PC-3 (cell line): ENCODE measurements around the gene RHOT2. TPM values are rescaled to one million over a fixed set of nuclear protein-coding genes. Genes with fewer than 3 reads are reported as not detected.

Experiments used
- ATAC-seq: fragments of 200-7000 bp; cut with Tn5 transposase; 2 replicates; pipeline ENCODE4 v1.9.1; 2020; ENCODE audit warnings: mild to moderate bottlenecking, moderate library complexity
- BruUV-seq: library from RNA; stranded (reverse); fragments of 400-500 nt; replicated peaks from 2 replicates; lab custom pipeline; 2021; lab: Mats Ljungman, UMichigan
- CTCF ChIA-PET: fragments of 300-600 bp; sonication (Branson Sonifier 250); formaldehyde crosslinking; loops from one replicate; lab custom pipeline; 2022; ENCODE audit warnings: antibody characterized with exemption; lab: Charles Lee
- POLR2A ChIA-PET: fragments of 300-600 bp; sonication (Branson Sonifier 250); formaldehyde crosslinking; loops from one replicate; lab custom pipeline; 2022; ENCODE audit warnings: antibody characterized with exemption; ENCODE audit not compliant: unreplicated experiment; lab: Charles Lee
- DNase-seq: peaks from one replicate; pipeline ENCODE4 v3.0.0-alpha.2; 2015
- H2AFZ ChIP-seq: fragments of 300-600 bp; sonication (generic); 2 replicates; pipeline ENCODE4 v1.6.0; 2016; ENCODE audit warnings: antibody characterized with exemption, low read length
- H3F3A ChIP-seq: fragments of 300-600 bp; sonication (generic); one replicate; pipeline ENCODE4 v1.6.0; 2017; ENCODE audit warnings: antibody characterized with exemption, low read length, control low read depth, mild to moderate bottlenecking; ENCODE audit not compliant: unreplicated experiment
- H3K27ac ChIP-seq: fragments of 300-600 bp; sonication (generic); 2 replicates; pipeline ENCODE4 v1.5.1; 2016; ENCODE audit warnings: mild to moderate bottlenecking, low read length
- H3K27me3 ChIP-seq: fragments of 300-600 bp; sonication (generic); 2 replicates; pipeline ENCODE4 v1.6.1; 2016; ENCODE audit warnings: low read length, mixed read lengths
- H3K36me3 ChIP-seq: fragments of 300-600 bp; sonication (generic); 2 replicates; pipeline ENCODE4 v1.6.1; 2016; ENCODE audit warnings: low read depth, mixed run types, low read length, mixed read lengths
- H3K4me1 ChIP-seq: fragments of 300-600 bp; sonication (generic); 2 replicates; pipeline ENCODE4 v1.5.1; 2016; ENCODE audit warnings: low read length; ENCODE audit not compliant: insufficient read depth
- H3K4me2 ChIP-seq: fragments of 300-600 bp; sonication (generic); 2 replicates; pipeline ENCODE4 v1.6.0; 2016; ENCODE audit warnings: low read length
- H3K4me3 ChIP-seq: fragments of 300-600 bp; sonication (generic); 2 replicates; pipeline ENCODE4 v1.5.1; 2016; ENCODE audit warnings: mild to moderate bottlenecking, low read length, mixed read lengths
- H3K79me2 ChIP-seq: fragments of 300-600 bp; sonication (generic); 2 replicates; pipeline ENCODE4 v1.6.1; 2017; ENCODE audit warnings: low read length, mixed read lengths
- H3K9ac ChIP-seq: fragments of 300-600 bp; sonication (generic); 2 replicates; pipeline ENCODE4 v1.6.0; 2016; ENCODE audit warnings: mild to moderate bottlenecking, low read length
- H3K9me2 ChIP-seq: fragments of 300-600 bp; sonication (generic); replicated peaks from 2 replicates; pipeline ENCODE4 v1.6.1; 2016; ENCODE audit warnings: mixed run types, low read length, mixed read lengths
- H3K9me3 ChIP-seq: fragments of 300-600 bp; sonication (generic); 2 replicates; pipeline ENCODE4 v1.6.1; 2016; ENCODE audit warnings: low read length, mixed read lengths
- H4K20me1 ChIP-seq: fragments of 300-600 bp; sonication (generic); 2 replicates; pipeline ENCODE4 v1.6.1; 2016; ENCODE audit warnings: low read length, mixed read lengths
- EZH2 ChIP-seq: fragments of 300-600 bp; sonication (generic); IDR thresholded peaks from one replicate; pipeline ENCODE4 v1.6.1; 2017; ENCODE audit warnings: antibody characterized with exemption, mild to moderate bottlenecking, low read length; ENCODE audit not compliant: unreplicated experiment
- EZH2phosphoT487 ChIP-seq: fragments of 300-600 bp; sonication (generic); IDR thresholded peaks from 2 replicates; pipeline ENCODE4 v1.6.1; 2018; ENCODE audit warnings: mild to moderate bottlenecking, antibody characterized with exemption, low read length, borderline replicate concordance
- intact Hi-C: fragments of 100-400 bp; cut with micrococcal nuclease; formaldehyde crosslinking; loops from 2 replicates; pipeline ENCODE4 v1.9.0; 2023
- total RNA-seq: library from RNA; depleted of rRNA; stranded (reverse); fragments of >200 nt; gene quantifications from 2 replicates; pipeline ENCODE4 v1.2.3, GENCODE V29; 2014
- TF ChIP-seq, protein P1 (sequence below): fragments of 300-600 bp; sonication (generic); conservative IDR thresholded peaks from 2 replicates; pipeline ENCODE4 v1.5.1; 2017; ENCODE audit warnings: antibody characterized with exemption, low read depth, mild to moderate bottlenecking, low read length

Gene RHOT2
- total RNA-seq, 1 experiment from 2014 or later, result 93.0 TPM

DNA sequence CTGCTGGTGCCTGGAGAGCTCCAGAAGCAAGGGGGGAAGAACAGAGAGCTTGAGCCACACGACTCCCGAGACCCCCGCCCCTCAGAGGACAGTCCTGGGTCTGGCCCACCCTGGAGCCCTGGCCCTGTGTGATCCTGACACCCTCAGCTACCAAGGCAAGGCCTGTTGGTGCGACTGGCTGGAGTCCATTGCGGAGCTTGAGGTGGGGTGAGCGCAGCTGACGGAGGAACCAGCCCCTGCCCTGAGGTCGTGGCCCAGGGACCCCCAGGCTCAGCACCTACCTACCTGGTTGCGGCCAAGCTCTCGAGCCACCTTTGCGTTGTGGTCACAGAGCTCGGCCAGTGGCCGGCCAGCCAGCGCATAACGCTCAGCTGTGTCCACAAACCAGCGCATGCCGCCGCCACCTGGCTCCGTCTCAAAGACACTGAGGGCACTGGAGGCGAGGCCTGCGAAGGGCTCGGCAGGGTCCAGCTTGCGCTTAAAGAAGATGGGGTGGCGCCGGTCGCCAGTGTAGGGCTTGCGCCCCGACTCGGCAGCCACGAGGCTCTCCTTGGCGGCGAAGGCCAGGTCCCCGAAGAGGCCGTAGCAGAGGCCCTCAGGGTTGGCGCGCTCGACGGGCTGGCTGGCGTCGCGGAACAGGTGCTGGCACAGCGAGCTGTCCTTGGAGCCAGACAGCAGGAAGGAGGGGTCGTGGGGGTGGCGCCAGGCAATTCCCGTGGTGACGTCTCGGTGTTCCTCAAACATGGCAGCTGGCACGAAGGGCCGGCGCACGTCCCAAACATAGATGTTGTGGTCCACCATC lies 18.7 kb downstream of the RHOT2 start:
- H3K4me1 ChIP-seq, result peaks cover 29% of the 10 kb centered on the region
- ATAC-seq (no peak), DNase-seq (no peak)
- no peak overlapping the region for H3K4me3 ChIP-seq
- H3K9ac ChIP-seq, result no peak overlapping the region
- intact Hi-C loops, result no loop called here
- H2AFZ ChIP-seq, result no peak overlapping the region
- no peaks in the 10 kb centered on the region for H3F3A ChIP-seq
- peaks cover 9% of the 10 kb centered on the region; the same call in 1 of the 2 replicates for H4K20me1 ChIP-seq
- H3K79me2 ChIP-seq, result peaks cover 34% of the 10 kb centered on the region
- H3K36me3 ChIP-seq, result peaks cover 6% of the 10 kb centered on the region
- no peak overlapping the region for H3K27ac ChIP-seq
- H3K27me3 ChIP-seq, result no peaks in the 10 kb centered on the region
- CTCF ChIA-PET, result no interaction called here
- TF ChIP-seq, protein P1, sequence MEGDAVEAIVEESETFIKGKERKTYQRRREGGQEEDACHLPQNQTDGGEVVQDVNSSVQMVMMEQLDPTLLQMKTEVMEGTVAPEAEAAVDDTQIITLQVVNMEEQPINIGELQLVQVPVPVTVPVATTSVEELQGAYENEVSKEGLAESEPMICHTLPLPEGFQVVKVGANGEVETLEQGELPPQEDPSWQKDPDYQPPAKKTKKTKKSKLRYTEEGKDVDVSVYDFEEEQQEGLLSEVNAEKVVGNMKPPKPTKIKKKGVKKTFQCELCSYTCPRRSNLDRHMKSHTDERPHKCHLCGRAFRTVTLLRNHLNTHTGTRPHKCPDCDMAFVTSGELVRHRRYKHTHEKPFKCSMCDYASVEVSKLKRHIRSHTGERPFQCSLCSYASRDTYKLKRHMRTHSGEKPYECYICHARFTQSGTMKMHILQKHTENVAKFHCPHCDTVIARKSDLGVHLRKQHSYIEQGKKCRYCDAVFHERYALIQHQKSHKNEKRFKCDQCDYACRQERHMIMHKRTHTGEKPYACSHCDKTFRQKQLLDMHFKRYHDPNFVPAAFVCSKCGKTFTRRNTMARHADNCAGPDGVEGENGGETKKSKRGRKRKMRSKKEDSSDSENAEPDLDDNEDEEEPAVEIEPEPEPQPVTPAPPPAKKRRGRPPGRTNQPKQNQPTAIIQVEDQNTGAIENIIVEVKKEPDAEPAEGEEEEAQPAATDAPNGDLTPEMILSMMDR, result no peak
- no peak for TF ChIP-seq EZH2phosphoT487
- no peak for TF ChIP-seq EZH2
- no peaks in the 10 kb centered on the region for H3K9me2 ChIP-seq
- no peaks in the 10 kb centered on the region for H3K9me3 ChIP-seq
- H3K4me2 ChIP-seq, result no peak overlapping the region
- POLR2A ChIA-PET, result no interaction called here
- BruUV-seq, result no TSS peak

GRCh38 chr16:687499-687898 lies 19.6 kb downstream of the RHOT2 start:
- H3K9ac ChIP-seq, result no peak overlapping the region
- no peak for ATAC-seq
- H3K9me3 ChIP-seq, result no peaks in the 10 kb centered on the region
- H2AFZ ChIP-seq, result no peak overlapping the region
- H3K4me2 ChIP-seq, result no peak overlapping the region
- no peak overlapping the region for H3K4me3 ChIP-seq
- H3K27me3 ChIP-seq, result no peaks in the 10 kb centered on the region
- H3K79me2 ChIP-seq, result peaks cover 25% of the 10 kb centered on the region
- peaks cover 2% of the 10 kb centered on the region; the same call in 1 of the 2 replicates for H3K36me3 ChIP-seq
- peaks cover under 1% of the 10 kb centered on the region for H3F3A ChIP-seq
- intact Hi-C loops, result no loop called here
- no peak for DNase-seq
- peaks cover 1% of the 10 kb centered on the region; the same call in 1 of the 2 replicates for H4K20me1 ChIP-seq
- POLR2A ChIA-PET, result no interaction called here
- H3K4me1 ChIP-seq, result peaks cover 21% of the 10 kb centered on the region
- BruUV-seq, result no TSS peak
- no peak overlapping the region for H3K27ac ChIP-seq
- CTCF ChIA-PET, result no interaction called here
- TF ChIP-seq EZH2phosphoT487 (no peak), EZH2 (no peak)
- TF ChIP-seq, protein P1, result no peak
- no peaks in the 10 kb centered on the region for H3K9me2 ChIP-seq
